Suprapubic skin (tissue), 4 donors: ENCODE measurements around the gene RAB1A. TPM values are rescaled to one million over a fixed set of nuclear protein-coding genes. Genes with fewer than 3 reads are reported as not detected.

Source experiments
- DNase-seq, 2 donors: peaks; one replicate each; pipeline ENCODE4 v3.0.0-alpha.2; 2019; ENCODE audit warnings: low spot score in 2 of 2
- H3K27ac ChIP-seq: fragments of 200-600 bp; sonication (generic); one replicate; pipeline ENCODE4 v1.5.1; 2019
- H3K27me3 ChIP-seq: fragments of 200-600 bp; sonication (generic); one replicate; pipeline ENCODE4 v1.5.1; 2019
- H3K36me3 ChIP-seq: fragments of 200-600 bp; sonication (generic); one replicate; pipeline ENCODE4 v1.5.1; 2019
- H3K4me1 ChIP-seq: fragments of 200-600 bp; sonication (generic); one replicate; pipeline ENCODE4 v1.5.1; 2019
- H3K4me3 ChIP-seq: fragments of 200-600 bp; sonication (generic); one replicate; pipeline ENCODE4 v1.5.1; 2019; ENCODE audit warnings: mild to moderate bottlenecking
- H3K9me3 ChIP-seq: fragments of 200-600 bp; sonication (generic); one replicate; pipeline ENCODE4 v1.5.1; 2019
- EP300 ChIP-seq: sonication (generic); formaldehyde crosslinking; IDR thresholded peaks from one replicate; pipeline ENCODE4 v1.6.1; 2017; ENCODE audit warnings: antibody characterized with exemption
- POLR2A ChIP-seq, 2 donors: fragments of 450-650 bp; IDR thresholded peaks; one replicate each; pipeline ENCODE4 v1.6.1; 2017; ENCODE audit warnings: antibody characterized with exemption in 2 of 2, mild to moderate bottlenecking in 2 of 2, moderate library complexity in 2 of 2
- POLR2AphosphoS5 ChIP-seq, 3 donors: sonication (generic); formaldehyde crosslinking; IDR thresholded peaks; one replicate each; pipeline ENCODE4 v1.6.1; 2017; ENCODE audit warnings: antibody characterized with exemption in 3 of 3
- WGBS: methylation state at CpG from one replicate; pipeline ENCODE4 v1.1.5; 2018; 5-methylcytosine and 5-hydroxymethylcytosine counted together
- total RNA-seq, 4 donors: library from RNA; depleted of rRNA; stranded (reverse); fragments of >200 nt; gene quantifications; one replicate each; pipeline ENCODE4 v1.1.0, GENCODE V29; 2016
- TF ChIP-seq, protein P1 (sequence below), 2 donors: fragments of 200-600 bp in 1 of 2; fragments of 450-650 bp in 1 of 2; sonication (generic) in 1 of 2; IDR thresholded peaks; one replicate each; pipeline ENCODE4 v1.5.1; 2016 to 2019; ENCODE audit warnings: antibody characterized with exemption in 2 of 2, mild to moderate bottlenecking in 1 of 2, moderate library complexity in 1 of 2

The RAB1A gene
- total RNA-seq, 4 donors from 2014 or later, result 66.3 to 76.0 (median 68.3) TPM

DNA sequence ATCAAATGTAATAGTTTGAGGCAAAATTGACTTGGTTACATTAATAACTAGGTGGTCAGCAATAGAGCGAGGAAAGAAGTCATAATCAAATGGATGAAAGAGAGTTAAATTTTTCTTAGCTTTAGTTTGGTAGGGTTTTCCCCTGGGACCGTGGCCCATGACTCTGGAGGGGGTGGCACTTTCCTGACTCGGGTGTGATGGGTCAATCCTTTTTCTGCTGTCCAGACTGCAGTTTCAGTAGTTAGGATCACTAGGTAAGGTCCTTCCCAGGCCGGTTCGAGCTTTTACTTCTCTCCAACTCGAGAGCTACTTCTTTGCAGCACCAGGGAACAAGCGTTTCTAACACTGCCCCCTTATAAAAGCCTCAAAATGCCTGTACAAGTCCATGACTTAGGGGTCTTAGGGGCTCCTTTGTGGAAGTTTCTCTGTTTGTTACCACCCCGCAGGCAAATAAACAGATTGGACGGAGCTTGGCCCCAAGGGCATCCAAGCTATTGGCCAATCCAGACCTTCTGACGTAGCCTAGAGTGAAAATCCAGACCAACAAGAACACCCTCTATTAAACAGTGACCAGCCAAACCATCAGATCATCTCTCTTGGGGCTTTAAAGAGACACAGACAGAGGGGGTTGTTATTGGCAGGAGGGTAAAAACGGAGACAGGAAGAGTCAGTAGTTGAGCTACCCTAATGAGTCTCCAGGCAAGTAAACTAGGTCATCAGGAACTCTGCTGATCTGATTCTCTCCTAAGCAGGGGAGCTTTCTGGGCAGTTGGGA lies 83.1 kb downstream of the RAB1A start:
- Histone ChIP-seq H3K27me3 (no peaks in the 10 kb centered on the region), H3K27ac (no peak overlapping the region), H3K4me1 (no peaks in the 10 kb centered on the region), H3K9me3 (no peaks in the 10 kb centered on the region), H3K36me3 (no peaks in the 10 kb centered on the region), H3K4me3 (no peak overlapping the region)
- TF ChIP-seq, protein P1, sequence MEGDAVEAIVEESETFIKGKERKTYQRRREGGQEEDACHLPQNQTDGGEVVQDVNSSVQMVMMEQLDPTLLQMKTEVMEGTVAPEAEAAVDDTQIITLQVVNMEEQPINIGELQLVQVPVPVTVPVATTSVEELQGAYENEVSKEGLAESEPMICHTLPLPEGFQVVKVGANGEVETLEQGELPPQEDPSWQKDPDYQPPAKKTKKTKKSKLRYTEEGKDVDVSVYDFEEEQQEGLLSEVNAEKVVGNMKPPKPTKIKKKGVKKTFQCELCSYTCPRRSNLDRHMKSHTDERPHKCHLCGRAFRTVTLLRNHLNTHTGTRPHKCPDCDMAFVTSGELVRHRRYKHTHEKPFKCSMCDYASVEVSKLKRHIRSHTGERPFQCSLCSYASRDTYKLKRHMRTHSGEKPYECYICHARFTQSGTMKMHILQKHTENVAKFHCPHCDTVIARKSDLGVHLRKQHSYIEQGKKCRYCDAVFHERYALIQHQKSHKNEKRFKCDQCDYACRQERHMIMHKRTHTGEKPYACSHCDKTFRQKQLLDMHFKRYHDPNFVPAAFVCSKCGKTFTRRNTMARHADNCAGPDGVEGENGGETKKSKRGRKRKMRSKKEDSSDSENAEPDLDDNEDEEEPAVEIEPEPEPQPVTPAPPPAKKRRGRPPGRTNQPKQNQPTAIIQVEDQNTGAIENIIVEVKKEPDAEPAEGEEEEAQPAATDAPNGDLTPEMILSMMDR (IDR thresholded peaks at IDR 0.05), result no peak
- TF ChIP-seq POLR2AphosphoS5 (IDR thresholded peaks at IDR 0.05) (no peak), EP300 (no peak), POLR2A (IDR thresholded peaks at IDR 0.05) (no peak)
- 93% methylated on average over 11 of the region's 11 CpGs for whole genome bisulfite sequencing
- peak in 1 of 2 donors; percentile 27 for DNase-seq

DNA sequence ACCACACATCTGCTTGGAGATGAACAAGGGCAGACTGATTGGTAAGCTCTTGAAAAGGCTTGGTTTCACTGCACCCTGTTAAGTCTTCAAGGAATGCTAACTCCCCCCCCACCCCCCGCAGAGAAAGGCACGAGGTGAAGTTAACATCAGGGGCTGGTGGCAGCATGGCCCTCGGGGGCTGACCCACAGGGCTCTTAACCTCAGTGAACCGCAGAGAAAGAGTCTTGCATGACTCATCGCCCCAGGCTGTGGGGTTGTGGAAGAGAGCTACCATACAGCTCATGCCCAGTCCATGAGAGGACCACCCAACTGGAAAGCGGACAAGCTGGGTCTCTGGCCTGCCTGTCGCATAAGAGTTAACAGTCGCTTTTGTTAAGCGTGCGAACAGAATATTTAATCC lies 84.3 kb downstream of the RAB1A start:
- no peaks in the 10 kb centered on the region for H3K27me3 ChIP-seq
- 68% methylated on average over 10 of the region's 10 CpGs for WGBS
- no peak for TF ChIP-seq EP300
- TF ChIP-seq, protein P1 (IDR thresholded peaks at IDR 0.05), result no peak
- no peak for TF ChIP-seq POLR2A (IDR thresholded peaks at IDR 0.05)
- no peak for TF ChIP-seq POLR2AphosphoS5 (IDR thresholded peaks at IDR 0.05)
- peak in 1 of 2 donors; percentile 55 for DNase-seq
- H3K4me3 ChIP-seq, result no peak overlapping the region
- H3K36me3 ChIP-seq, result no peaks in the 10 kb centered on the region
- no peaks in the 10 kb centered on the region for H3K9me3 ChIP-seq
- no peak overlapping the region for H3K27ac ChIP-seq
- H3K4me1 ChIP-seq, result peaks cover 1% of the 10 kb centered on the region

DNA sequence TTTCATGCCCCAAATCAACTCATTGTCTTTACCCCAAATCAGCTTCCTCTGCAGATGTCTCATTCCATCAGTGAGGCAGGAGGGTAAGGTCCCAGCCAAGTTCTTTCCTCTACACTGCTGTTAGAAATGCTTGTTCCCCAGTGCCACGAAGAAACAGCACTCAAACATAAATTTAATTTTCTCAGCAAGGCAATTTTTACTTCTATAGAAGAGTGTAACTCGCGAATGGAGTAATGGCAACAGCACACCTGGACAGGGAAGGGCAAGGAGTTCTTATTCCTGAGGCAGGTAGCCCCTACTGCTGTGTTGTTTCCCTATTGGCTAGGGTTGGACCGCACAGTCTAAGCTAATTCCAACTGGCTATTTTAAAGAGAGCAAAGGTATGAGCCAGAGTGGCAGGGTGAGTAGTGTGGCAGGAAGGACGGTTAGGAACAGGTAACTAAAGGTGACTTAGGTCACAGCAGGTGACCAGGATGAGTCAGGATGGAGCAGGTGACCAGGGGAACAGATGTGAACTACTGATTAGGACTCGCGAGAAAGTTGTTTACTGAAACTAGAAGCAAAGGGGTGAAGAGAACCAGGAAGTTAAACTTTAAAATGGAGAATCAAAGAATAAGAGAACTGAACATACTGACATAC lies 85.7 kb downstream of the RAB1A start:
- Histone ChIP-seq H3K27me3 (no peaks in the 10 kb centered on the region), H3K27ac (no peak overlapping the region), H3K4me3 (no peak overlapping the region), H3K9me3 (no peaks in the 10 kb centered on the region), H3K36me3 (no peaks in the 10 kb centered on the region), H3K4me1 (peaks cover 8% of the 10 kb centered on the region)
- TF ChIP-seq POLR2A (IDR thresholded peaks at IDR 0.05) (no peak), EP300 (no peak), POLR2AphosphoS5 (IDR thresholded peaks at IDR 0.05) (no peak)
- TF ChIP-seq, protein P1 (IDR thresholded peaks at IDR 0.05), result no peak
- DNase-seq, result peak in 1 of 2 donors; percentile 29
- 90% methylated on average over 7 of the region's 7 CpGs for WGBS

DNA sequence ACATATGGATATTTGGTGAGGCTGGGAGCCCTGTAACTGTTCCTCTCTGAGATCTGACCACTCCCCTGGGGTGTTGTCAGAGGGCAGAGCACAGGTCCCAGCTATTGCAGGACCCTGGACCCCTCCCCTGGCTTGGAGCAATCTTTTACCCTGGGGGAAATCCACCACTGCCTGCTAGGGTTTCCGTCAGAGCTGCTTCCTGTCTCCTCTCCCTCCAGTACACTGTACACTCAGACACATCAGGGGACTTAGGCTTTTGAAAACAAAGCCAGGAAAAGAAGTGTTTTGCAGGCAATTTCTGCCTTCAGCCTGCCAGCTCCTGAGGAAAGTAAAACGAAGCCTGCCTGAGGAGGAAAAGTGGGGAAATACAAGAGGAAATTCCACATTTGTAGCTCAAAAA lies 86.9 kb downstream of the RAB1A start:
- WGBS, result 86% methylated on average over 2 of the region's 2 CpGs
- Histone ChIP-seq H3K4me3 (no peak overlapping the region), H3K9me3 (no peaks in the 10 kb centered on the region), H3K27ac (no peak overlapping the region), H3K36me3 (no peaks in the 10 kb centered on the region), H3K4me1 (peaks cover 8% of the 10 kb centered on the region), H3K27me3 (no peaks in the 10 kb centered on the region)
- DNase-seq, result peak in 1 of 2 donors; percentile 38
- TF ChIP-seq POLR2AphosphoS5 (IDR thresholded peaks at IDR 0.05), result no peak
- TF ChIP-seq, protein P1 (IDR thresholded peaks at IDR 0.05), result no peak
- no peak for TF ChIP-seq EP300
- TF ChIP-seq POLR2A (IDR thresholded peaks at IDR 0.05), result no peak
